Ovary (tissue), 9 donors: Measurements from ENCODE around the gene WBP1L. TPM values are rescaled to one million over a fixed set of nuclear protein-coding genes. Genes with fewer than 3 reads are reported as not detected.

Experiments
- DNase-seq, 5 donors: peaks; one replicate each; pipeline ENCODE4 v3.0.0-alpha.2; 2019 to 2020
- H3K27ac ChIP-seq, 2 donors: fragments of 200-600 bp; one replicate each; pipeline versions ENCODE4 v1.5.1 to v1.8.0; 2019 to 2022
- H3K27me3 ChIP-seq: fragments of 200-600 bp; one replicate; pipeline ENCODE4 v1.8.0; 2022
- H3K36me3 ChIP-seq: fragments of 200-600 bp; sonication (generic); one replicate; pipeline ENCODE4 v1.5.1; 2019
- H3K4me1 ChIP-seq: one replicate; pipeline ENCODE4 v1.8.1; 2013; ENCODE audit warnings: mild to moderate bottlenecking, moderate library complexity; ENCODE audit not compliant: insufficient read depth
- H3K4me3 ChIP-seq: fragments of 200-600 bp; sonication (generic); one replicate; pipeline ENCODE4 v1.5.1; 2017
- H3K9me3 ChIP-seq, 2 donors: fragments of 200-600 bp in 1 of 2; sonication (generic) in 1 of 2; one replicate each; pipeline versions ENCODE4 v1.5.1 to v1.8.1; 2013 to 2019; ENCODE audit warnings: mild to moderate bottlenecking in 1 of 2, moderate library complexity in 1 of 2
- CTCF ChIP-seq, 3 donors: fragments of 450-650 bp in 2 of 3; fragments of 200-600 bp in 1 of 3; IDR thresholded peaks; one replicate each; pipeline versions ENCODE4 v1.5.1 to v1.8.0; 2016 to 2022; ENCODE audit warnings: antibody characterized with exemption in 3 of 3, mild to moderate bottlenecking in 1 of 3
- EP300 ChIP-seq: sonication (generic); formaldehyde crosslinking; IDR thresholded peaks from one replicate; pipeline ENCODE4 v1.6.1; 2017; ENCODE audit warnings: antibody characterized with exemption
- POLR2A ChIP-seq: fragments of 450-650 bp; IDR thresholded peaks from one replicate; pipeline ENCODE4 v1.6.1; 2017; ENCODE audit warnings: antibody characterized with exemption, mild to moderate bottlenecking, moderate library complexity
- WGBS, 3 donors: extraction: QIAGEN DNeasy Blood & Tissue Kit in 1 of 3; methylation state at CpG; one replicate each; pipeline versions ENCODE4 v1.1.5 to v1.1.7; 2013 to 2017; 5-methylcytosine and 5-hydroxymethylcytosine counted together
- intact Hi-C, 4 donors: fragments of 100-400 bp; cut with DNase I; formaldehyde crosslinking; loops; one replicate each; pipeline versions ENCODE4 v1.11.0 to v1.15.1; 2022 to 2023
- polyA plus RNA-seq, 2 donors: library from polyadenylated mRNA; stranded (reverse); fragments of 200-250 nt in 1 of 2; fragments of 350-450 nt in 1 of 2; fragmentation: Illumina TruSeq in 1 of 2; extraction: RNeasy Lipid Tissue Mini Kit (QIAGEN cat#74804) in 1 of 2; gene quantifications; one replicate each; pipeline ENCODE4 v1.2.3, GENCODE V29; 2013 to 2014
- total RNA-seq, 7 donors: library from RNA; depleted of rRNA in 2 of 7; stranded (reverse); fragments of >200 nt in 2 of 7; fragmentation: NEBNext Ultra II Directional in 3 of 7; extraction: Animal tissue kit (Norgen Biotek cat#: 25700) in 3 of 7; gene quantifications; one replicate each; pipeline versions ENCODE4 v1.1.0 to v1.2.4, GENCODE V29; 2016 to 2023
- donor health status: DM: no; HTN: no; CAD: no; lungs with moderate emphysema.
- donor health status: DM: no; HTN: no; CAD: no.
- donor health status: Bipolar disorder and iron deficiency.
- donor health status: DM: yes; HTN: yes; CAD: no.
- donor health status: DM: no; HTN: no; CAD: no.
- donor health status: DM: yes; HTN: yes; CAD: no.

The WBP1L gene
- total and polyA plus RNA-seq, 9 donors, result 40.6 to 71.8 (median 51.1) TPM

GRCh38 chr10:102732661-102733060, 11.1 kb upstream of the WBP1L start:
- WGBS, 3 donors, result 60 to 73% methylated on average over 1 of the region's 1 CpG; no CpG with 5 or more reads in 1 of the 3 donors
- Histone ChIP-seq H3K27ac (no peak overlapping the region), H3K4me3 (no peak overlapping the region), H3K4me1 (no peaks in the 10 kb centered on the region), H3K9me3 (no peaks in the 10 kb centered on the region), H3K27me3 (no peaks in the 10 kb centered on the region), H3K36me3 (no peaks in the 10 kb centered on the region)
- TF ChIP-seq CTCF (IDR thresholded peaks at IDR 0.05) (no peak), EP300 (no peak), POLR2A (no peak)
- intact Hi-C loops, result loop anchor here in 3 of 4 donors (10.0 kb wide), 5 partner anchors 82 to 342 kb away; no protein-coding TSS in a partner anchor
- DNase-seq, result no peak

GRCh38 chr10:102735065-102735562, 8.6 kb upstream of the WBP1L start:
- Histone ChIP-seq H3K4me3 (no peak overlapping the region), H3K9me3 (no peaks in the 10 kb centered on the region), H3K36me3 (no peaks in the 10 kb centered on the region), H3K27me3 (no peaks in the 10 kb centered on the region), H3K4me1 (no peaks in the 10 kb centered on the region), H3K27ac (no peak overlapping the region)
- TF ChIP-seq EP300, result no peak
- no peak for TF ChIP-seq CTCF (IDR thresholded peaks at IDR 0.05)
- 53 to 65% (median 64%) methylated on average over 9 of the region's 9 CpGs for WGBS, 3 donors
- peak in 1 of 5 donors; percentile 55 for DNase-seq
- intact Hi-C loops, result loop anchor here in 3 of 4 donors (5.0 to 10.0 kb wide), 6 partner anchors 80 to 340 kb away; no protein-coding TSS in a partner anchor

- Histone ChIP-seq H3K4me3 (no peak overlapping the region), H3K27ac (no peak overlapping the region), H3K27me3 (no peaks in the 10 kb centered on the region), H3K9me3 (no peaks in the 10 kb centered on the region), H3K36me3 (no peaks in the 10 kb centered on the region), H3K4me1 (peaks cover 2% of the 10 kb centered on the region)
- TF ChIP-seq POLR2A, result no peak
- no peak for TF ChIP-seq EP300
- no peak for TF ChIP-seq CTCF (IDR thresholded peaks at IDR 0.05)
- intact Hi-C loops, result loop anchor here in 3 of 4 donors (5.0 to 10.0 kb wide), 6 partner anchors 76 to 336 kb away; no protein-coding TSS in a partner anchor
- DNase-seq, result no peak
Measured at GRCh38 chr10:102738692-102739121, 5.0 kb upstream of the WBP1L start.

GRCh38 chr10:102740229-102740628, 3.5 kb upstream of the WBP1L start:
- H3K27me3 ChIP-seq, result no peaks in the 10 kb centered on the region
- intact Hi-C loops, result no loop called here
- no peak for DNase-seq
- no peaks in the 10 kb centered on the region for H3K36me3 ChIP-seq
- H3K4me1 ChIP-seq, result peaks cover 2% of the 10 kb centered on the region
- WGBS, 3 donors, result 76 to 82% (median 81%) methylated on average over 2 of the region's 2 CpGs
- H3K27ac ChIP-seq, result no peak overlapping the region
- H3K9me3 ChIP-seq, result no peaks in the 10 kb centered on the region
- H3K4me3 ChIP-seq, result no peak overlapping the region
- TF ChIP-seq CTCF (IDR thresholded peaks at IDR 0.05), result no peak
- TF ChIP-seq POLR2A, result no peak
- TF ChIP-seq EP300, result no peak
